ENCODE results near the gene CDH16.
"Not testable (repeated sequence)": the region's sequence is repeated elsewhere in the genome, so short reads cannot be mapped to it uniquely, and the experiment has no call there.

Gene CDH16, protein sequence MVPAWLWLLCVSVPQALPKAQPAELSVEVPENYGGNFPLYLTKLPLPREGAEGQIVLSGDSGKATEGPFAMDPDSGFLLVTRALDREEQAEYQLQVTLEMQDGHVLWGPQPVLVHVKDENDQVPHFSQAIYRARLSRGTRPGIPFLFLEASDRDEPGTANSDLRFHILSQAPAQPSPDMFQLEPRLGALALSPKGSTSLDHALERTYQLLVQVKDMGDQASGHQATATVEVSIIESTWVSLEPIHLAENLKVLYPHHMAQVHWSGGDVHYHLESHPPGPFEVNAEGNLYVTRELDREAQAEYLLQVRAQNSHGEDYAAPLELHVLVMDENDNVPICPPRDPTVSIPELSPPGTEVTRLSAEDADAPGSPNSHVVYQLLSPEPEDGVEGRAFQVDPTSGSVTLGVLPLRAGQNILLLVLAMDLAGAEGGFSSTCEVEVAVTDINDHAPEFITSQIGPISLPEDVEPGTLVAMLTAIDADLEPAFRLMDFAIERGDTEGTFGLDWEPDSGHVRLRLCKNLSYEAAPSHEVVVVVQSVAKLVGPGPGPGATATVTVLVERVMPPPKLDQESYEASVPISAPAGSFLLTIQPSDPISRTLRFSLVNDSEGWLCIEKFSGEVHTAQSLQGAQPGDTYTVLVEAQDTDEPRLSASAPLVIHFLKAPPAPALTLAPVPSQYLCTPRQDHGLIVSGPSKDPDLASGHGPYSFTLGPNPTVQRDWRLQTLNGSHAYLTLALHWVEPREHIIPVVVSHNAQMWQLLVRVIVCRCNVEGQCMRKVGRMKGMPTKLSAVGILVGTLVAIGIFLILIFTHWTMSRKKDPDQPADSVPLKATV

DNA sequence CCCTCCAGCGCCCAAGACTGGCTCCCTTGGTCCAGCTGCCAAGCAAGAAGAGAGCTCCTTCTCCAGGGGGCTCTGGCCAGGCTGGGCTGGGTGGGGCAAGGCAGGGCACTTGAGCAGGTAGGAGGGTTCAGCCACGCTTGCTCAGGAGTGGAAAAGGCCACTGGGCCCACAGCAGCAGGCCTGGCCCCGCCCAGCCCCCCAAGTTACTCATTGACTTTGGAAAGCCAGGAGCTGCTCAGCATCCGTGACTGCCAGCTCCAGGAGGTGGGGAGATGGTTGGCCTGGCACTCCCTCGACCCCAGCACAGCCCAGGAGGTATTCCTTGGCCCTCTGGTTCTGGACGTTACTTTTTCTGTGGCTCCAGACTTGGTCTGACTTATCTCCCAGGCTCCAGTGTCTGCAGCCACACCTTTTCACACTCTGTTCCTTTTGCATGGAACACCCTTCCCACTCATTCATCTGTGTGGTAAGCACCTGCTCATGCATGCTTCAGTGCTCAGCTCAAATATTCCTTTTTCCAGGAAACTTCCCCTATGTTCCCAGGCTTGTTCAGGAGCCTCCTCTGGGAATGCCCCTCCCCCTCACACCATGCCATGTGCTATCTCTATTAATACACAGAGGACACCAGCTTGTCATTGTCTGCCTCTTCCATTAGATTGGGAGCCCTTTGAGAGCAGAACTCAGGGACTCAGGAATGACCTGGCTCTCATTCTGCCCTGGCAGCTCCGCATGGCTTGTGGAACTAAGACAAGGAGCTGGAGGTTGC lies at the start of gene CDH16:
CDH16 (minus strand) TSS at position 83 of the 766 bp plus-strand sequence. CDS start 820 bp downstream, outside the sequence.
- no peak for DNase-seq (ENCODE audit: low spot score)

DNA sequence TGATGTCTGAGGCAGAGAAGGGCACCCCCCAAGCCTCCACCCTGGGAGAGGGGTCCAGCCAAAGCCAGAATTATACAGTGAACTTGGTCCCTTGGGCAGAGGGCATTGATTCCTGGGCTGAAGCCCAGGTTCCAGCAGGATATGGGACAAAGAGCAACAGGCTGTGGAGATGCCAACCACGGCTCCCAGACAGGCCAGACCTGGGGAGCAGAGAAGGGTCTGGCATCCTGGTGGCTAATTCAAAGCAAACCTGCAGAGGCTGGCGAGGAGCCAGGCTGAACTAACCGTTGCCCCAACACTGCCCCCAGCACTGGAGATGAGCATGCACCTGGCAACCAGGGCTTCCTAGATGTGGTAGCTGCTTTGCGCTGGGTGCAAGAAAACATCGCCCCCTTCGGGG lies 45.4 kb upstream of the CDH16 start:
- no peak for DNase-seq (ENCODE audit: low spot score)

DNA sequence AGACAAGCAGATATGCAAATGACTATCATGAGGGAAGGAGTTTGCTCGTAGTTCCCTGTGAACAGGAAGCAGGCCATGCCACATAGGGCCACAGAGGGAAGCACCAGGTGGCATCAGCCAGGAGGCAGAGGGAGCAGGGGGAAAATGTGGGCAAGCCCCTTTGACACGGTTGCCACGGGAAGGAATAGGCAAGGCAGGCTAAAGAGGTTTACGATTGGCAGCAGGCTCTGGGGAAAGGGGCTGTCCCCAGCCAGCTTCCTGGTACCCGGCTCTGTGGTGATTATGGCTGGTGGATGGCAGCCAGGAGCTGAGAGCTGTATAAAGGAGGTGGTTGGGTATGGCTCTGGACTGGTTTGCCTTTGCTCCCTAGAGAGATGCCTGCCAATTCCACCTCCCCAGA lies 43.2 kb upstream of the CDH16 start:
- DNase-seq (ENCODE audit: low spot score) = no peak

DNA sequence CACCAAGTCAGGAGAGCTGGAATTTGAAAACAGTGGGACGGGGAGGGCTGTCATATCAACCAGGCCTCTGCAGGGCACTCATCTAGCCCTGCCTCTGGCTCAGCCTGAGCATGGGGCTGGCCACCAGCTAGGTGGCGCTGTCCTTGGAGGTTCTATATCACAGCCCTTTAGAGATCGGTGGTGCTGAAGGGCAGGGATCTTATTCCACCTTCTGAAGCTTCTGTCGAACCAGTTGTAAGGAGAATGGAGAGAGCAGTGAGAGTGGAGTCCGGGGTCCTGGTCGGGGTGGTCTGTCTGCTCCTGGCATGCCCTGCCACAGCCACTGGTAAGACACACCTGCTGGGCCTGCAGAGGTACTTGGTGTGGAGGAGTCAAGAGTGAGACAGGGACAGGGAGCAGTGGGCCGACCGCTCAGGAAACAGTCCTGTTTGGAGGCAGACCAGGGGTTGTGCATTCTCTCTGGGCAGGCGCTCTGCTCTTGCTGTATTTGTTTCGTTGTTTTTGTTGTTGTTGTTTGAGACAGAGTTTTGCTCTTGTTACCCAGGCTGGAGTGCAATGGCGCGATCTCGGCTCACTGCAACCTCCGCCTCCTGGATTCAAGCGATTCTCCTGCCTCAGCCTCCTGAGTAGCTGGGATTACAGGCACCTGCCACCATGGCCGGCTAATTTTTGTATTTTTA lies 42.5 kb upstream of the CDH16 start, which contains the start of gene CES3:
CES3 (plus strand) TSS at position 202 of the 680 bp plus-strand sequence; CDS start at position 244, 42 bp downstream.
- peak; percentile 58 for DNase-seq (ENCODE audit: low spot score)

DNA sequence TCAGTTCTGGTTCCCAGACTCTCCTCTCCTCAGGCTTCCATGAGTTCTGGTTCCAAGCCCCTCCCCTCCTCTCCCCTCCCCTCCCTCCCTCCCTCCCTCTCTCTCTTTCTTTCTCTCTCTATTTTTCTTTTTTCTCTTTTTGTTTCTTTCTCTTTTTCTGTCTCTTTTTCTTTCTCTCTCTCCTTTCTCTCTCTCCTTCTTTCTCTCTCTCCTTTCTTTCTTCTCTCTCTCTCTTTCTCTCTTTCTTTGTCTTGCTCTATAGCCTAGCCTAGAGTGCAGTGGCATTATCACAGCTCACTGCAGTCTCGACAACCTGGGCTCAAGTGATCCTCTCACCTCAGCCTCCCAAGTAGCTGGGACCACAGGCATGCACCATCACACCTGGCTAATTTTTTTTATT lies 41.6 kb upstream of the CDH16 start:
- no peak for DNase-seq (ENCODE audit: low spot score)

DNA sequence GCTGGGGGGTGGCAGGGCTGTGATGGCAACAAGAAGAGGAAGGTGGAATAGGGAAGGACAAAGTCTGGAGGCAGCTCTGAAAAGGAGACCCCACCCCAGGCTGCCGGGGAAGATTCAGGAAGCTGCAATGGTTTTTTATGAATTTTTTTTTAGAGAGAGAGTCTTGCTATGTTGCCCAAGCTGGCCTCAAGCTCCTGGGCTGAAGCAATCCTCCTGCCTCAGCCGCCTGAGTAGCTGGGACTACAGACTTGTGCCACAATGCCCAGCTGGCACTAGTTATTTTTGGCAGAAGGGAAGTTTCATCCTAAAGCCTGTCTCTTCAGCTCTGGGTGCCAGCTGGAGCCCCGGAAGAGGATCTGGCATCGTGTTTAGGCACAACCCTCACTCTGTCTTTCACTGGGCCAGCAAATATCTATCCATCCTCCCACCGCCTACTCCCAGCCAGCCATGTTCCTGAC lies 41.0 kb upstream of the CDH16 start:
- DNase-seq (ENCODE audit: low spot score) = peak; percentile 28

DNA sequence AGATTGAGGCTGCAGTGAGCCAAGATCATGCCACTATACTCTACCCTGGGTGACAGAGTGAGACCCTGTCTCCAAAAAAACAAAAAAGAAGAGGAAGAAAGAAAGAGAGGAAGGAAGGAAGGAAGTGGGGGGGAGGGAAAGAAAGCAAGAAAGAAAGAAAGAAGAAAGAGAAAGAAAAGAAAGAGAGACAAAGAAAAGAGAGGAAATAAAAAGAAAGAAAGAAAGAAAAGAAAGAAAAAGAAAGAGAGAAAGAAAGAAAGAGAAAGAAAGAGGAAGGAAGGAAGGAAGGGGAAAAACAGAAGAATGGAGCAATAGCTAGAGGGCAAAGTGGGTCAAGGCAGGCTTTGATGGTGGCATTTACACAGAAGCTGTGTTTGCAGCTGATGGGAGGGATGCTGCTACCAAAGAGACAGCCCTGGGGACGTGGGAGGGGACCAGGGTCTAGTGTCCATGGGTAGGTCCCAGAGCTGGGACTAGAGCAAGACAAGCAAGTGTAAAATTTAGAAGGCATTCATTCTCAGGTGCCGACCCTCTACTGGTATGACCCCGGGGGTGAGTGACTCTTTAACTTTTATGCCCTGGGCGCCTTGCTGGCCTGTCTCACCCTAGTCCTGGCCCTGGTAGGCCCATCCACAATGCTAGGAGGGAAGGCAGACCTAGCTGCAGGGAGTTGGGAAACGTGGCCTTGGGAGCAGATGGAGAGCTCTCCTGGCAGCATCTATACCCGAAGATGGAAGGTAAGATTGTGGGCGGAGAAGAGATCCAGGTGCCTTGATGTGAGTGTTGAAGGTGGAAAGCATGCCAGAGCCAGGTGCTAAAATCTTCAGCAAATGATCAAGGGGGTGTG lies 40.4 kb upstream of the CDH16 start:
- no peak for DNase-seq (ENCODE audit: low spot score)

DNA sequence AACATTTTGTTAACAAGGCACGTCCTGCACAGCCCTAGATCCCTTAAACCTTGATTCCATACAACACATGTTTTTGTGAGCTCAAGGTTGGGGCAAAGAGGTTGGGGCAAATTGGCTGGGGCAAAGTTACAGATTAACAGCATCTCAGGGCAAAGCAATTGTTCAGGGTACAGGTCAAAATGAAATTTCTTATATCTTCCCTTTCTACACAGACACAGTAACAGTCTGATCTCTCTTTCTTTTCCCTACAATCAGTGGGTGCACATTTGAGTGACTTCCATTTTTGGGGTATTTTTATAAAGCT lies 37.4 kb upstream of the CDH16 start:
- not testable (repeated sequence) for DNase-seq (ENCODE audit: low spot score)

DNA sequence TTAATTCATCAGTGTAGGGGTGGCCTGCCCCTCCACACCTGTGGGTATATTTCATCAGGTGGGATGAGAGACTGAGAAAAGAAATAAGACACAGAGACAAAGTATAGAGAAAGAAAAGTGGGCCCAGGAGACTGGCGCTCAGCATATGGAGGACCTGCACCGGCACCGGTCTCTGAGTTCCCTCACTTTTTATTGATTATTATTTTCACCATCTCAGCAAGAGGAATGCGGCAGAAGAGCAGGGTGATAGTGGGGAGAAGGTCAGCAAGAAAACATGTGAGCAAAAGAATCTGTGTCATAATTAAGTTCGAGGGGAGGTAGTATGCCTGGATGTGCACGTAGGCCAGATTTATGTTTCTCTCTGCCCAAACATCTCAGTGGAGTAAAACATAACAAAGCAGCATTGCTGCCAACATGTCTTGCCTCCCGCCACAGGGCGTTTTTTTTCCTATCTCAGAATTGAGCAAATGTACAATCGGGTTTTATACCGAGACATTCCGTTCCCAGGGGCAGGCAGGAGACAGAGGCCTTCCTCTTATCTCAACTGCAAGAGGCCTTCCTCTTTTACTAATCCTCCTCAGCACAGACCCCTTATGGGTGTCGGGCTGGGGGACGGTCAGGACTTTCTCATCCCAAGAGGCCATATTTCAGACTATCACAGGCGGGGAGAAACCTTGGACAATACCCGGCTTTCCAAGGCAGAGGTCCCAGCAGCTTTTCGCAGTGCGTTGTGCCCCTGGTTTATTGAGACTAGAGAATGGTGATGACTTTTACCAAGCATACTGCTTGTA lies 36.9 kb upstream of the CDH16 start:
- DNase-seq (ENCODE audit: low spot score) = not testable (repeated sequence)

DNA sequence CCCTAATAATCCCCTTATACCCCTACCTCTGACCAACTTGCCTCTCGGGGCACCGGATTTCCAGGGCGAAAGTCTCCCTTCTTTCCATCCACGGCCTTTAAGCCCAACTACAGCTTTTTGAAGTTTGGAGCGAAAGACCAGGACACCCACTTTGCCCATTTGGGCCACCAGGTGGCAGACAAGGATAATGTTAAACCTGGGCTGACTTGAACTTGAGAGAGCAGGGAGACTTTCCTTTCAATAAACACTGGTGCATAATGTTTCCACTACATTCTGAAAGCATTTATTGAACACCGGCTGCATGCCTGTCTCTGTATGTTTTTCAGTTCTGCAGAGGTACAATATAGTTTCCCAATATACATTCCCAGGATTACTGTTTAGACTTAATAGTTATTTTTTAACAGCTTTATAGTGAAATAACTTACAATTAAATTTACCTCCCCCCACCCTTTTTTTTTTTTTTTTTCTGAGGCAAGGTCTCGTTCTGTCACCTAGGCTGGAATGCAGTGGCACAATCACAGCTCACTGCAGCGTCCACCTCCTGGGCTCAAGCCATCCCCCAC lies 35.5 kb upstream of the CDH16 start:
- peak; percentile 84 for DNase-seq (ENCODE audit: low spot score)

DNA sequence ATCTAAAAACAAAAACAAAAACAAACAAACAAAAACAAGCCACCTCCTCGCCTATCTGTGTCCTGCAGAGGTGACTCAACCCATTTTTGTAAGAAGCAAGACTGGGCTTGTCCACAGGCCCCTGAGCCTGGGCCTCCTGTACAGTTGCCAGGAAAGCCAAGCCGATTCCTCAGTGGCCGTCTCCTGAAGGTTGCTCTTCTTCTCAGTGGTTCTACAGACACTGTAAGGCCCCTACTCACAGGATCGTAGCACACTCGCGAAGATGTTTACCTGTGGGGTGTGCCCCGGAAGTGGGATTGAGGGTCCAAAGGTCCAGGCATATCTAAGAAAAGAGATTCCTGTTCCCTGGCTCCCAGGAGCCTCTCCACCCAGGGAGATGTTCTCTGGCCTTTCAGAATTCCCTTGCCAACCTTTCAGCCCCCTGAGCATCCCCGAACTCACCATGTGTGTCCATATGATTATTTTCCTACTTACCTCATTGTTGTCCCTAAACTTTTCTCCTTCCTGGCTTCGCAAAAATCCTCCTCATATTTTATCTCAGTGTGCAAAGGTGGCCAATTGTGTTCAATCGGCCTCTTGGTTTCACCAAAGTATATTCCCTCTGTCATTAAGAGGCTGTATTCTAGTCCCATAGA lies 34.9 kb upstream of the CDH16 start:
- no peak for DNase-seq (ENCODE audit: low spot score)

DNA sequence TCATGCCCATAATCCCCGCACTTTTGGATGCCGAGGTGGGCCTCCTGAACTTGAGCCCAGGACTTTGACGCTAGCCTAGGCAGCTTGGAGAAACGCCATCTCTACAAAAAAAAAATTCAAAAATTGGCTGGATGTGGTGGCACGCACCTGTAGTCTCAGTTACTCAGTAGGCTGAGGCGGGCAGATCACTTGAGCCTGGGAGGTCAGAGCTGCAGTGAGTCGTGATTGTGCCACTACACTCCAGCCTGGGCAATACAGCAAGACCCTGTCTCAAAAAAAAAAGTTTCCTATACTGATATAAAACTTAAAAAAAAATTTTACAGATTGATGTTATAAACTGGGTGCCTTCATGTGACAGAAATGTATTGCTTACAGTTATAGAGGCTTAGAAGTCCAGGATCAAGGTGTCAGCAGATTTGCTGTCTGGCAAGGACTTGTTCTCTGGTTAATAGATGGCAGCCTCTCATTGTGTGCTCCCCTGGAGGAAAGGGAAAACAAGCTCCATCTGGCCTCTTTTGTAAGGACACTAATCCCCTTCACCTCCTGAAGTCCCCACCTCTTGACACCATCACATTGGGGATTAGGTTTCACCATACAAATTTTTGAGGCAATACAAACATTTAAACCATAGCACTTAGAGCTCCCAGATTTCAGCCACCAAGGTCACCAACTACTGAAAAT lies 33.9 kb upstream of the CDH16 start:
- DNase-seq (ENCODE audit: low spot score) = no peak

DNA sequence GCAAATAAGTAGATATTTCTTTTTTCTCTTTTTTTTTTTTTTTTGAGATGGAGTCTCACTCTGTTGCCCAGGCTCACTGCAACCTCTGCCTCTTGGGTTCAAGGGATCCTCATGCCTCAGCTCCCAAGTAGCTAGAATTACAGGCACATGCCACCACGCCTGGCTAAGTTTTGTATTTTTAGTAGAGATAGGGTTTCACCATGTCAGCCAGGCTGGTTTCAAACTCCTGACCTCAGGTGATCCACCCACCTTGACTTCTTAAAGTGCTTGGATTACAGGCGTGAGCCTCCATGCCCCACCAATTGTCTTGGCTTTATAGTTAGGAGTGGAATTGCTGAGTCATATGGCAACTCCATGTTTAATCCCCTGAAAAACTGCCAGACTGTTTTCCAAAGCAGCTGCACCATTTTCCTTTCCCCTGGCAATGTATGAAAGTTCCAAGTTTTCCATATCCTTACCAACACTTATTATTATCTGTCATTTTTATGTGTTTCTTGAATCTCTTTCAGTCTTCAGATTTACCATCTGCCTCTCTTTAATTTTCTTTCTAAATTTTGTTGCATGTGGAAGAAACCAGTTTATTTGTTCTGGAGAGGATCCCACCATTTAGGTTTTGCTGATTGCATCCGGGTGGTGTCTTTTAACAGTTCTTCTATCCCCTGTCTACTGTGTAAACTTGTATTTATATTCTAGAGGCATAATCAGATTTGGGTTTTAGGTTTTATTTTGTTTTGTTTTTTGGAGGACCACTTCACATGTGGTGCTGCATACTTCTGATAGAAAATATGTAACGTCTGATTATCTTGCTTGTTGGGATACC lies 32.5 kb upstream of the CDH16 start:
- no peak for DNase-seq (ENCODE audit: low spot score)

DNA sequence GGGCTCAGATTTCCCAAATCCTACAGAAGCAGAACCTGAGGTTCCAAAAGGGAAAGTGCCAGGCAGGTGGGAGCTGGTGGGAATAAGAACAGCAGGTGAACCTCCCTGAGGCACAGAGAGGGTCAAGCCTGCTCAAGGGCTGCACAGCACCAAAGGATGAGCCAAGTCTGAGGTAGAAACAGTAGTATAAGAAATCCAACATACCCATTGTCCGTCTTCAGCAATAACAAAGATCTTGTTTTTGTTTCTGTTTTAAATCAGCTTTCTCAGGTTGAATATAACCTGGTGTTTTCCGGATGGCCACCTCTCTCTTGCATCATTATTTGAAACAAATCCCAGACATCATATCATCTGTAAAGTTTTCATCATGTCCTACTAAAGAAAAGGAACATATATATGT lies 31.8 kb upstream of the CDH16 start:
- DNase-seq (ENCODE audit: low spot score) = no peak

DNA sequence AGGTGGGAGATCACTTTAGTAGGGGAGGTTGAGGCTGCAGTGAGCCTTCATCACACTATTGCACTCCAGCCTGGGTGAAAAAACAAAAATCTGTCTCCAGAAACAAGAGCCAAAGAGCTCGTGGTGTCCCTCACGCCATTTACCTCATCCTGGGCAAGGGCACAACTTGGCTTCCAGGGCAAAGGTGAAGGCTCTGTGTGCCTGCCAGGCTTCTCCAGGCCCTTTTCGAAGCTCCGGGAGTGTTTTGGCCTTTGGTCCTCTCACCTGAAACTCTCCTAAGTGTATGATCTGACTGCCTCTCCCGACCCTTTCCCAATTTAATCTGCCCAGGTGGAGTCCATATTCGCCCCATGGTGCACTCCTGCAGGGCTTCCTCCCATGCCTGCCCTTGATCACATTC lies 30.8 kb upstream of the CDH16 start:
- no peak for DNase-seq (ENCODE audit: low spot score)

DNA sequence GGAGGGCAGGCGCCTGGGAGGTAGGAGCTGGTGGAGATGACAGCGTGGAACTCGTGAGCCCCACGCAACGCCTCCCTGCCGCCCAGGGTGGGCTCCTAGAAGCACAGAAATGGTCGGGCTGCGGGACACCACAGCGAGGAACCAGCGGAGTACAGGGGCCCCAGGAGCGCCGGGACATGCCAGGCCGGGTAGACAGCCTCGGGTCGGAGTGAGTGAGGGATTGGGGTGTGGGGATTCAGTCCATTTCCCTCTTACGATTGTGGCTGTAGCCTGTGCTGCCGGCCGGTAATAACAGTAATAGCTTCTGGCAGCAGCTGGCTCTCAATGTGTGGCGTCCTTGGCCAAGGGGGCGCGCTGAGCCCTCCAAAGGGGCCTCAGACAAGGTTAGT lies 30.1 kb upstream of the CDH16 start:
- no peak for DNase-seq (ENCODE audit: low spot score)

DNA sequence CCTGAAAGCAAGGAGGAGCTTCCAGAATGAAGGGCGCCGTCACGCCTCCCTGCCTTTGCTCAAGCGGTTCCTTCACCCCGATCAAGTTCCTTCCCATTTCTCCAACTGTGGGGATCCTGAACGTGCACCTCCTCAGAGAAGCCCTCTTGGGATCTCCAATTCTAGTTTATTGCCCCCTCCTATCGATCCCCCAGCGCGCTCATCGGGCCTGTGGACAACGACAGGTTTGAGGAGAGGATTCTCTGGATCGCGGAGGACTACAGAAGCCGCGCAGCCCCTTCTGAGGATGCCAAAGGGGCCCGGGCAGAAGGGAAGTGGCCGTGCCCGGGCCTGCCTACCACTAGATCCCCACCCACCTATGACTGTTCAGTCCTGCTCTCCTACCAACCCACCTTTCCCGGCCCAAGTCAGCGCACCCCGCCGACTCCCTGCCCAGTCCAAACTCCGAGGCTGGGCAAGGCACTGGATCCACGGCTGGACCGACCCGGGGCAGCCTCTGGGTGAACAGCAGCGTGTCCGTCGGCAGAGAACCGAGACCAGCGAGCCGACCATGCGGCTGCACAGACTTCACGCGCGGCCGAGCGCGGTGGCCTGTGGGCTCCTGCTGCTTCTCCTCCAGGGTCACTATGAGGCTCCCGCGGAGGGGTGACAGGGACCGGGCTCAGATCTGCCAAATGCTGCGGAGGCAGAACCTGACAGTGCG lies 29.6 kb upstream of the CDH16 start:
- no peak for DNase-seq (ENCODE audit: low spot score)

All from pons (tissue), 1 donor.